Neural cell (in vitro differentiated cells): ENCODE results near the gene APOC4. TPM values are rescaled to one million over a fixed set of nuclear protein-coding genes. Genes with fewer than 3 reads are reported as not detected.

Source experiments
- H2AFZ ChIP-seq: fragments of 200-600, 300-800 bp; sonication (generic), shearing (Covaris generic); 2 replicates; pipeline ENCODE4 v1.6.0; 2014; ENCODE audit warnings: low read depth, mild to moderate bottlenecking, antibody characterized with exemption, low read length, moderate library complexity
- H3F3A ChIP-seq: fragments of 200-600 bp; shearing (Covaris generic); 2 replicates; pipeline ENCODE4 v1.6.1; 2016; ENCODE audit warnings: mild to moderate bottlenecking, moderate library complexity, mixed read lengths, antibody characterized with exemption, low read length; ENCODE audit not compliant: insufficient read depth, poor library complexity, severe bottlenecking
- H3K27ac ChIP-seq: fragments of 200-600, 300-800 bp; sonication (generic), shearing (Covaris generic); 2 replicates; pipeline ENCODE4 v1.5.1; 2014; ENCODE audit warnings: mild to moderate bottlenecking, low read length, moderate library complexity
- H3K27me3 ChIP-seq: fragments of 300-800, 200-600 bp; sonication (generic), shearing (Covaris generic); 2 replicates; pipeline ENCODE4 v1.6.0; 2014; ENCODE audit warnings: mild to moderate bottlenecking, low read depth, low read length, moderate library complexity; ENCODE audit not compliant: insufficient read depth
- H3K36me3 ChIP-seq: fragments of 300-800, 200-600 bp; sonication (generic), shearing (Covaris generic); 2 replicates; pipeline ENCODE4 v1.5.1; 2014; ENCODE audit warnings: mild to moderate bottlenecking, antibody characterized with exemption, low read length, moderate library complexity; ENCODE audit not compliant: insufficient read depth
- H3K4me2 ChIP-seq: fragments of 300-800, 200-600 bp; sonication (generic), shearing (Covaris generic); 2 replicates; pipeline ENCODE4 v1.6.0; 2014; ENCODE audit warnings: mild to moderate bottlenecking, low read length
- H3K4me3 ChIP-seq: fragments of 300-800, 200-600 bp; sonication (generic), shearing (Covaris generic); 2 replicates; pipeline ENCODE4 v1.5.1; 2014; ENCODE audit warnings: mild to moderate bottlenecking, low read length, moderate library complexity
- H3K79me2 ChIP-seq: fragments of 200-600 bp; shearing (Covaris generic); replicated peaks from 2 replicates; pipeline ENCODE4 v1.6.0; 2014; ENCODE audit warnings: mild to moderate bottlenecking, low read length, moderate library complexity; ENCODE audit not compliant: insufficient read depth
- H3K9ac ChIP-seq: fragments of 300-800, 200-600 bp; sonication (generic), shearing (Covaris generic); 2 replicates; pipeline ENCODE4 v1.6.1; 2016; ENCODE audit warnings: mild to moderate bottlenecking, low read length, mixed read lengths
- H3K9me2 ChIP-seq: fragments of 200-600 bp; shearing (Covaris generic); 2 replicates; pipeline ENCODE4 v1.6.1; 2016; ENCODE audit warnings: mild to moderate bottlenecking, low read length, mixed read lengths; ENCODE audit not compliant: insufficient read depth
- H3K9me3 ChIP-seq: fragments of 200-600, 300-800 bp; sonication (generic), shearing (Covaris generic); 2 replicates; pipeline ENCODE4 v1.6.1; 2016; ENCODE audit warnings: mild to moderate bottlenecking, mixed run types, low read length, moderate library complexity, mixed read lengths
- H4K20me1 ChIP-seq: fragments of 200-600 bp; shearing (Covaris generic); 2 replicates; pipeline ENCODE4 v1.6.1; 2016; ENCODE audit warnings: mild to moderate bottlenecking, mixed run types; ENCODE audit not compliant: insufficient read depth
- CTCF ChIP-seq: fragments of 450-650 bp; IDR thresholded peaks from 2 replicates; pipeline ENCODE4 v1.5.1; 2014; ENCODE audit warnings: antibody characterized with exemption, mild to moderate bottlenecking, moderate library complexity; ENCODE audit not compliant: poor library complexity, severe bottlenecking
- EP300 ChIP-seq: fragments of 450-650 bp; conservative IDR thresholded peaks from 2 replicates; pipeline ENCODE4 v1.6.1; 2014; ENCODE audit warnings: antibody characterized with exemption, mild to moderate bottlenecking, moderate library complexity; ENCODE audit not compliant: poor library complexity, severe bottlenecking
- EZH2 ChIP-seq: fragments of 200-600, 300-800 bp; shearing (Covaris generic), sonication (generic); IDR thresholded peaks from 2 replicates; pipeline ENCODE4 v1.6.1; 2014; ENCODE audit warnings: antibody characterized with exemption, low read length, borderline replicate concordance, mild to moderate bottlenecking; ENCODE audit not compliant: insufficient read depth, poor library complexity, severe bottlenecking
- MXI1 ChIP-seq: fragments of 450-650 bp; conservative IDR thresholded peaks from 2 replicates; pipeline ENCODE4 v1.6.1; 2014; ENCODE audit warnings: antibody characterized with exemption, mild to moderate bottlenecking; ENCODE audit not compliant: poor library complexity, severe bottlenecking
- POLR2AphosphoS5 ChIP-seq: IDR thresholded peaks from 2 replicates; pipeline ENCODE4 v1.6.1; 2012
- RAD21 ChIP-seq: fragments of 450-650 bp; conservative IDR thresholded peaks from 2 replicates; pipeline ENCODE4 v1.6.1; 2014; ENCODE audit warnings: antibody characterized with exemption, mild to moderate bottlenecking, moderate library complexity
- REST ChIP-seq: IDR thresholded peaks from 2 replicates; pipeline ENCODE4 v1.6.1; 2012; ENCODE audit warnings: borderline replicate concordance
- SMC3 ChIP-seq: fragments of 450-650 bp; conservative IDR thresholded peaks from 2 replicates; pipeline ENCODE4 v1.6.1; 2014; ENCODE audit warnings: antibody characterized with exemption, mild to moderate bottlenecking, moderate library complexity; ENCODE audit not compliant: poor library complexity
- TAF1 ChIP-seq: IDR thresholded peaks from 2 replicates; pipeline ENCODE4 v1.6.1; 2012; ENCODE audit warnings: low read depth
- polyA plus RNA-seq: library from polyadenylated mRNA; depleted of rRNA; stranded (reverse); fragments of >200 nt; gene quantifications from 2 replicates; pipeline ENCODE4 v1.2.3, GENCODE V29; 2014

Gene APOC4
- polyA plus RNA-seq, 1 donor from 2014 or later, result not detected

- Histone ChIP-seq H3K36me3 (no peaks in the 10 kb centered on the region), H4K20me1 (no peaks in the 10 kb centered on the region), H3K9ac (no peak overlapping the region), H3K4me2 (no peak overlapping the region), H3K9me2 (no peaks in the 10 kb centered on the region), H3K27ac (no peak overlapping the region), H3F3A (peaks cover 3% of the 10 kb centered on the region), H3K27me3 (no peaks in the 10 kb centered on the region), H3K79me2 (peaks cover 53% of the 10 kb centered on the region), H2AFZ (no peak overlapping the region), H3K4me3 (no peak overlapping the region), H3K9me3 (no peaks in the 10 kb centered on the region)
- TF ChIP-seq SMC3 (no peak), TAF1 (no peak), REST (no peak), EZH2 (no peak), POLR2AphosphoS5 (no peak), RAD21 (no peak), EP300 (no peak), CTCF (no peak), MXI1 (no peak)
Observed at GRCh38 chr19:44958090-44958489, 16.1 kb downstream of the APOC4 start.

GRCh38 chr19:44959691-44960090 is 17.7 kb downstream of the APOC4 start:
- Histone ChIP-seq H4K20me1 (no peaks in the 10 kb centered on the region), H3K9ac (no peak overlapping the region), H3K4me3 (no peak overlapping the region), H3K27me3 (no peaks in the 10 kb centered on the region), H2AFZ (no peak overlapping the region), H3K9me3 (no peaks in the 10 kb centered on the region), H3K27ac (no peak overlapping the region), H3K9me2 (no peaks in the 10 kb centered on the region), H3K36me3 (no peaks in the 10 kb centered on the region), H3K79me2 (peaks cover 53% of the 10 kb centered on the region), H3K4me2 (no peak overlapping the region), H3F3A (no peaks in the 10 kb centered on the region)
- TF ChIP-seq REST (no peak), TAF1 (no peak)
